Loucy (cell line): ENCODE data around the gene CAP2.

Source experiments
- H2AFZ ChIP-seq: fragments of 200-600 bp; sonication (generic); 2 replicates; pipeline ENCODE4 v1.6.0; 2016; ENCODE audit warnings: antibody characterized with exemption, mild to moderate bottlenecking, low read length, moderate library complexity
- H3F3A ChIP-seq: fragments of 200-600 bp; 2 replicates; pipeline ENCODE4 v1.6.0; 2016; ENCODE audit warnings: antibody characterized with exemption, low read depth, mild to moderate bottlenecking
- H3K27me3 ChIP-seq: fragments of 200-600 bp; sonication (generic); 2 replicates; pipeline ENCODE4 v1.6.1; 2014; ENCODE audit warnings: low read length, mild to moderate bottlenecking; ENCODE audit not compliant: insufficient read depth, poor library complexity, severe bottlenecking
- H3K36me3 ChIP-seq: fragments of 200-600 bp; sonication (generic); 2 replicates; pipeline ENCODE4 v1.6.1; 2016; ENCODE audit warnings: low read length; ENCODE audit not compliant: insufficient read depth
- H3K4me1 ChIP-seq: fragments of 200-600 bp; sonication (generic); 2 replicates; pipeline ENCODE4 v1.5.1; 2014; ENCODE audit warnings: low read length, mild to moderate bottlenecking; ENCODE audit not compliant: insufficient read depth, poor library complexity, severe bottlenecking
- H3K4me2 ChIP-seq: fragments of 200-600 bp; sonication (generic); 2 replicates; pipeline ENCODE4 v1.6.0; 2014; ENCODE audit warnings: antibody characterized with exemption, low read length, low read depth, mild to moderate bottlenecking; ENCODE audit not compliant: poor library complexity, severe bottlenecking
- H3K4me3 ChIP-seq: fragments of 200-600 bp; sonication (generic); 2 replicates; pipeline ENCODE4 v1.5.1; 2014; ENCODE audit warnings: low read length, mild to moderate bottlenecking, mixed read lengths; ENCODE audit not compliant: poor library complexity, severe bottlenecking
- H3K79me2 ChIP-seq: fragments of 200-600 bp; sonication (generic); 2 replicates; pipeline ENCODE4 v1.6.1; 2014; ENCODE audit warnings: low read length; ENCODE audit not compliant: insufficient read depth
- H3K9ac ChIP-seq: fragments of 200-600 bp; sonication (generic); 2 replicates; pipeline ENCODE4 v1.6.0; 2014; ENCODE audit warnings: mild to moderate bottlenecking, low read depth, low read length, moderate library complexity; ENCODE audit not compliant: poor library complexity, severe bottlenecking
- H3K9me2 ChIP-seq: fragments of 200-600 bp; sonication (generic); replicated peaks from 2 replicates; pipeline ENCODE4 v1.6.1; 2016; ENCODE audit warnings: low read depth, low read length, mixed read lengths
- H3K9me3 ChIP-seq: fragments of 200-600 bp; sonication (generic); 2 replicates; pipeline ENCODE4 v1.6.1; 2014; ENCODE audit warnings: mild to moderate bottlenecking, antibody characterized with exemption, low read length, low read depth; ENCODE audit not compliant: insufficient read depth
- H4K20me1 ChIP-seq: fragments of 200-600 bp; sonication (generic); 2 replicates; pipeline ENCODE4 v1.6.0; 2014; ENCODE audit warnings: antibody characterized with exemption, low read length, mild to moderate bottlenecking; ENCODE audit not compliant: insufficient read depth, poor library complexity, severe bottlenecking
- CTCF ChIP-seq: fragments of 200-600 bp; sonication (generic); conservative IDR thresholded peaks from 2 replicates; pipeline ENCODE4 v1.5.1; 2014; ENCODE audit warnings: mild to moderate bottlenecking, antibody characterized with exemption, low read length
- EZH2phosphoT487 ChIP-seq: fragments of 200-600 bp; IDR thresholded peaks from 2 replicates; pipeline ENCODE4 v1.6.1; 2018; ENCODE audit warnings: antibody characterized with exemption, mild to moderate bottlenecking, moderate library complexity, borderline replicate concordance

Gene CAP2

GRCh38 chr6:17482711-17483110 is 89.3 kb downstream of the CAP2 start:
- Histone ChIP-seq H3K36me3 (no peaks in the 10 kb centered on the region), H3K9me2 (no peaks in the 10 kb centered on the region), H3K4me3 (no peak overlapping the region), H3K4me1 (no peaks in the 10 kb centered on the region), H3K27me3 (no peaks in the 10 kb centered on the region), H3K9me3 (no peaks in the 10 kb centered on the region), H3F3A (no peaks in the 10 kb centered on the region), H3K4me2 (no peak overlapping the region), H3K79me2 (no peaks in the 10 kb centered on the region), H3K9ac (no peak overlapping the region), H2AFZ (no peak overlapping the region), H4K20me1 (no peaks in the 10 kb centered on the region)
- no peak for TF ChIP-seq EZH2phosphoT487

- H4K20me1 ChIP-seq: no peaks in the 10 kb centered on the region
- H3K4me2 ChIP-seq: no peak overlapping the region
- H3F3A ChIP-seq: no peaks in the 10 kb centered on the region
- no peaks in the 10 kb centered on the region for H3K9me3 ChIP-seq
- no peaks in the 10 kb centered on the region for H3K9me2 ChIP-seq
- no peak overlapping the region for H2AFZ ChIP-seq
- no peak overlapping the region for H3K4me3 ChIP-seq
- H3K9ac ChIP-seq: no peak overlapping the region
- TF ChIP-seq EZH2phosphoT487 (no peak), CTCF (no peak)
- H3K79me2 ChIP-seq: no peaks in the 10 kb centered on the region
- H3K27me3 ChIP-seq: no peaks in the 10 kb centered on the region
- no peaks in the 10 kb centered on the region for H3K4me1 ChIP-seq
- no peaks in the 10 kb centered on the region for H3K36me3 ChIP-seq
Measured at GRCh38 chr6:17483391-17484016, 90.1 kb downstream of the CAP2 start.

- no peaks in the 10 kb centered on the region for H3K79me2 ChIP-seq
- H3K4me1 ChIP-seq: no peaks in the 10 kb centered on the region
- no peak overlapping the region for H3K4me2 ChIP-seq
- H3K9ac ChIP-seq: no peak overlapping the region
- H3K36me3 ChIP-seq: no peaks in the 10 kb centered on the region
- no peak overlapping the region for H3K4me3 ChIP-seq
- no peaks in the 10 kb centered on the region for H3K27me3 ChIP-seq
- no peaks in the 10 kb centered on the region for H3K9me3 ChIP-seq
- TF ChIP-seq CTCF: no peak
- no peak for TF ChIP-seq EZH2phosphoT487
- no peaks in the 10 kb centered on the region for H4K20me1 ChIP-seq
- no peaks in the 10 kb centered on the region for H3K9me2 ChIP-seq
- H2AFZ ChIP-seq: no peak overlapping the region
- H3F3A ChIP-seq: no peaks in the 10 kb centered on the region
Measured at GRCh38 chr6:17484201-17484849, 90.9 kb downstream of the CAP2 start.

GRCh38 chr6:17485181-17485580 is 91.8 kb downstream of the CAP2 start:
- TF ChIP-seq CTCF (no peak), EZH2phosphoT487 (no peak)
- H4K20me1 ChIP-seq: no peaks in the 10 kb centered on the region
- no peak overlapping the region for H3K9ac ChIP-seq
- H3K4me3 ChIP-seq: no peak overlapping the region
- H3K9me3 ChIP-seq: no peaks in the 10 kb centered on the region
- H3K36me3 ChIP-seq: no peaks in the 10 kb centered on the region
- H3K27me3 ChIP-seq: no peaks in the 10 kb centered on the region
- H3K4me1 ChIP-seq: no peaks in the 10 kb centered on the region
- H3K79me2 ChIP-seq: no peaks in the 10 kb centered on the region
- no peaks in the 10 kb centered on the region for H3F3A ChIP-seq
- H2AFZ ChIP-seq: no peak overlapping the region
- no peaks in the 10 kb centered on the region for H3K9me2 ChIP-seq
- no peak overlapping the region for H3K4me2 ChIP-seq
